ENCODE data around the gene B3GNT5. TPM values are rescaled to one million over a fixed set of nuclear protein-coding genes. Genes with fewer than 3 reads are reported as not detected.

The B3GNT5 gene, protein sequence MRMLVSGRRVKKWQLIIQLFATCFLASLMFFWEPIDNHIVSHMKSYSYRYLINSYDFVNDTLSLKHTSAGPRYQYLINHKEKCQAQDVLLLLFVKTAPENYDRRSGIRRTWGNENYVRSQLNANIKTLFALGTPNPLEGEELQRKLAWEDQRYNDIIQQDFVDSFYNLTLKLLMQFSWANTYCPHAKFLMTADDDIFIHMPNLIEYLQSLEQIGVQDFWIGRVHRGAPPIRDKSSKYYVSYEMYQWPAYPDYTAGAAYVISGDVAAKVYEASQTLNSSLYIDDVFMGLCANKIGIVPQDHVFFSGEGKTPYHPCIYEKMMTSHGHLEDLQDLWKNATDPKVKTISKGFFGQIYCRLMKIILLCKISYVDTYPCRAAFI
- total RNA-seq = 25.0 and 27.9 TPM in 2 replicates

DNA sequence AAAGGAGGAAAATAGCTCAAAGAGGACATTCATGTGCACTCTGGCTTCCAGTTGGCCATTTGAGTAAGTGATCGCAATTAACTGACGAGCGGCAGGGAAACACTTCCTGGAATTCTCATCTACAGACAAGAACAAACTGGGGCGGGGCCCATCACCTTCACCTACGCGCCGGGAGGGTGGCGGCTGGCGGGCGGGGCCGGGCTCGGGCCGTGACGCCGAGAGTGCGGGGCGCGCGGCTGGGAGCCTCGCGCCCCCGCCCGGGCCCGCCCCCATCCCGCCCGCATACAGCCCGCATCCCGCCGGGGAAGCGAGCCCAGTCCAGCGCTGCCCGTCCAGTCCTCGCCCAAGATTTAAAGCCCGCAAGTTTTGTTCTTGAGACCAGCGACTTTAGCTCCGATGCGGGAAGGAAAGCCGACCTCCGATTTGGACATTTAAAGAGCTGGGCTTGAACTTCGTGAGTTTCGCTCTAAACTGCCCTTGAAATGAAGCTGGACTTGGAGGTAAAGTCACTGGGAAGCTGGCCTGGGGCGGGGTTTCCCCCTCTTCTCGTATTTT lies at the start of gene B3GNT5:
Gene B3GNT5 (plus strand): TSS at position 281 of the 555 bp plus-strand sequence. CDS start 16,546 bp downstream, outside the sequence.
- H3K4me1 Mint-ChIP-seq = peaks cover 16% of the 10 kb centered on the region
- H3K27ac Mint-ChIP-seq = peak within 1 kb of the TSS; percentile 72
- peaks cover 2% of the 10 kb centered on the region for H3K36me3 Mint-ChIP-seq (ENCODE audit: low read depth)

DNA sequence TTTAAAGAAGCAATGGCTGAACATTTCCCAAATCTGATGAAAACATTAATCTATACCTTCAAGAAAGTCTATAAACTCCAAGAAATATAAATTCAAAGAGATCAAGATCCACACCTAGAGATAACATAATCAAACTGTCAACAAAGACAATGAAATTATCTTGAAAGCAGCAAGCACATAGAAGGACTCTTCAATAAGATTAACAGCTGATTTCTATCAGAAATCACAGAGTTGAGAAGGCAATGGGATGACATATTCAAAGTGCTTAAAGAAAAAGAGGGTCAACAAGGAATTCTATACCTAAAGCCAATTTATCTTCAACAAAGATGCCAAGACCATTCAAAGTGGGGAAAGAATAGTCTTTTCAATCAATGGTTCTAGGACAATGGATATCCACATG lies 49.4 kb upstream of the B3GNT5 start:
- intact Hi-C loops (cut with micrococcal nuclease) = no loop called here
- Mint-ChIP-seq H3K27me3 (no peaks in the 10 kb centered on the region), H3K4me1 (peaks cover 18% of the 10 kb centered on the region), H3K36me3 (ENCODE audit: low read depth) (peaks cover 26% of the 10 kb centered on the region), H3K9me3 (peaks cover 21% of the 10 kb centered on the region), H3K27ac (no peak overlapping the region), H3K4me3 (no peak overlapping the region)
- no peak for DNase-seq

More for the DNA sequence above, at the start of gene B3GNT5:
- Mint-ChIP-seq H3K27me3 (peaks cover 12% of the 10 kb centered on the region), H3K4me3 (peak within 1 kb of the TSS; percentile 84), H3K9me3 (no peaks in the 10 kb centered on the region)
- peak; percentile 81 for DNase-seq
- intact Hi-C loops (cut with micrococcal nuclease) = loop anchor here (1.0 to 5.0 kb wide), 5 partner anchors 29 to 130 kb away; no protein-coding TSS in a partner anchor

DNA sequence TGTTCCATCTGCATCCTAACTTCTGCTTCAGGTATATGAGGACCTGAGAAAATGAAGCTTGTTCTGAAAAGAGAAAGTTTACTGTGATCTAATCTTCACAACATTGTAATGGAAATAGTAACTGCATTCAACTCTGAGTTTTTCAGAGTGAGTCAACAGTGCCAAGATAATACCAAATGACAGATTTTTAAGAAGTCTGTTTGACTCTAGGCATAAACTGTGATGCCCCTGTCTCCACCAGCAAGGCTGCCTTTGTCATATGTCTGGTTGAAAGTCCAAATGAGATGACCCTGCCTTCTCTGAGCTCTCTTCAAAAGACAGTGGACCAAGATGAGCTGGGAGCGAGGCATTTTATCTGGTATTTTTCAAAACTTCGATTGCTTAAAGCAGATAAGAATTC lies 44.8 kb upstream of the B3GNT5 start:
- peaks cover 27% of the 10 kb centered on the region for H3K36me3 Mint-ChIP-seq (ENCODE audit: low read depth)
- intact Hi-C loops (cut with micrococcal nuclease) = no loop called here
- no peak for DNase-seq
- peak overlapping the region; percentile 74 for H3K27ac Mint-ChIP-seq
- H3K4me3 Mint-ChIP-seq = no peak overlapping the region
- peaks cover 31% of the 10 kb centered on the region for H3K9me3 Mint-ChIP-seq
- peaks cover 20% of the 10 kb centered on the region for H3K4me1 Mint-ChIP-seq
- no peaks in the 10 kb centered on the region for H3K27me3 Mint-ChIP-seq

DNA sequence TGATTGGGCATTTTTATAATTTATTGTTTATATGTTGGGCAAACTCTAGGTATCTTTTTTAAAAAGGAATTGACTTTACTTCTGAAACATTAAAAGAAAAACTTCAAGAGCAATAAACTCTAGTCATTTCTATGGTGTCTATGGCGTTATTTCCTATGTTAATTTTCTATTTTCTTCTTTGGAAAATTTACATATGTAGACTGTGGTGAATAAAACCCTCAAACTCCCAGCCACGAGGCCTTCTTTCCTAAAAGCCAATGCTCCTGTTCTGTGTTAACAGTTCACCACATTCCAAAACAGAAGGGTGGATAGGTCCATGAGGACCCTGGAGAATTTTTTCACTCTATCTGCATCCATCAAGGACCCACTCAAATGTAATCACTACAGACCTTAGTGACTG lies 44.3 kb upstream of the B3GNT5 start:
- no peaks in the 10 kb centered on the region for H3K27me3 Mint-ChIP-seq
- intact Hi-C loops (cut with micrococcal nuclease) = no loop called here
- H3K4me3 Mint-ChIP-seq = no peak overlapping the region
- H3K9me3 Mint-ChIP-seq = peaks cover 27% of the 10 kb centered on the region
- H3K4me1 Mint-ChIP-seq = peaks cover 20% of the 10 kb centered on the region
- no peak overlapping the region for H3K27ac Mint-ChIP-seq
- DNase-seq = no peak
- peaks cover 23% of the 10 kb centered on the region for H3K36me3 Mint-ChIP-seq (ENCODE audit: low read depth)

DNA sequence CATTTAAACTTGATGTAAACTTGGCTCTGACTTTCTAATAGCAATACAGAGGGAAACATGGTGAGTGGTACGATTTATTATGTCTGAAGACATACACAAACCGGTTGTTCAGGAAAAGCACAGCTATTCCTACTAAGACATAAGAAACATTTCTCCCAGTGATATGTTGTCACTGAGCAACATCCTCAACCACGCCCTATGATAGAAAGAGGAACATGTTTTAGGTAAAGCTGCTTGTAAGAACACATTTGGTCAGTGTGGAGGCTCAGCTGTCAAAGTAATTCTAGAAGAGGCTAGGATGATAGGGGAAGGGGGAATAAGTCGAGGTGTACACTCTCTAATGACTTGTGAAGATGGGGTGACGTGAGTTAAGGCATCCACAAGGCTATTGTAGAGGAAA lies 42.7 kb upstream of the B3GNT5 start:
- peak overlapping the region; percentile 50 for H3K27ac Mint-ChIP-seq
- H3K9me3 Mint-ChIP-seq = peaks cover 22% of the 10 kb centered on the region

DNA sequence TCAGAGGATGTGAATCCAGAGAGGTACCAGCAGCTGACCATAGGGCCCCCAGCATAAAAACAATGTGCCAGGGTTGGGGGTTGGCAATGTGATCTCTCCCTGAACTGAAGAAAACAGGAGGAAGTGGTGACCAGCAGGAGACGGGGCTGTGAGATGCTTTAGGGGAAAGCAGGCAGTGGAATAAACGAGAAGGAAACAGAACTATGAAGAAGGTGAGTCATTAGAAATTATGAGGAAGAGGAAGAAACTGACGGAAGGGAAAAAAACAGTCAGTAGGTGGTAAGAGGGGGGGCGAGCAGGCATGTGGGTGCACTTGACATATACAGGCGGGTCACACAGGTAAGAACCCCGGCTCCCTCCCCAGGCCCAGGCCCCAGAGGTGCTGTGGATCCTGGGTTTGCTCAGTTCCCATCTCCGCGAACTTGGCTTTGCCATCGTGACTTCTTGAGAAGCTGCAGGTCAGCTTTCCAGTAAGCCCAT lies 42.2 kb upstream of the B3GNT5 start:
- peaks cover 20% of the 10 kb centered on the region for H3K4me1 Mint-ChIP-seq
- H3K27me3 Mint-ChIP-seq = peaks cover 2% of the 10 kb centered on the region
- peak overlapping the region; percentile 50 for H3K27ac Mint-ChIP-seq
- intact Hi-C loops (cut with micrococcal nuclease) = loop anchor here (1.0 to 5.0 kb wide), 2 partner anchors 13 to 56 kb away; no protein-coding TSS in a partner anchor
- no peak for DNase-seq
- H3K36me3 Mint-ChIP-seq (ENCODE audit: low read depth) = peaks cover 19% of the 10 kb centered on the region
- H3K4me3 Mint-ChIP-seq = peak overlapping the region; percentile 4
- peaks cover 22% of the 10 kb centered on the region for H3K9me3 Mint-ChIP-seq

More for the DNA sequence above, 42.7 kb upstream of the B3GNT5 start:
- intact Hi-C loops (cut with micrococcal nuclease) = loop anchor here (5.0 kb wide), 1 partner anchor 57 kb away; no protein-coding TSS in a partner anchor
- Mint-ChIP-seq H3K4me1 (peaks cover 20% of the 10 kb centered on the region), H3K27me3 (peaks cover 2% of the 10 kb centered on the region), H3K36me3 (ENCODE audit: low read depth) (peaks cover 19% of the 10 kb centered on the region), H3K4me3 (no peak overlapping the region)
- no peak for DNase-seq

DNA sequence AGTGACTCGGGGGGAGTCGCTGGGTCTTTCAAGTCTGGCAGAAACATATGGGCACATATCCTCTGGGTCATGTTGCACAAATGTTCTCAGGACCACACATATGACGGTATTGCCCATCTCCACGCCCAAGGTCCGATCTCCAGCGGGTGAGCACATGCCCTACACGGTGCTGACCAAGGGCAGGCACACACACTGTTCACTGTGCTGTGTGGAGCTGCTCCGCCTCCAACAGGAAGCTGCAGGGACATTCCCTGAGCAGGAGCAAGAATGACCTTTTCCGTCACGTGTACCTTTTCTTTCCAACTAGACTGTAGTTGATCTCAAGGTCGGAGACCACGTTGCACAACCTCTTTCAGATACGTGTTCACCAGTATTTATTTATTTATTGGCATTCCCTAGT lies 41.7 kb upstream of the B3GNT5 start:
- Mint-ChIP-seq H3K27ac (peak overlapping the region; percentile 50), H3K36me3 (ENCODE audit: low read depth) (peaks cover 19% of the 10 kb centered on the region), H3K9me3 (peaks cover 22% of the 10 kb centered on the region), H3K27me3 (peaks cover 2% of the 10 kb centered on the region), H3K4me3 (no peak overlapping the region), H3K4me1 (peaks cover 20% of the 10 kb centered on the region)
- no peak for DNase-seq
- intact Hi-C loops (cut with micrococcal nuclease) = loop anchor here (1.0 to 5.0 kb wide), 2 partner anchors 13 to 56 kb away; no protein-coding TSS in a partner anchor

DNA sequence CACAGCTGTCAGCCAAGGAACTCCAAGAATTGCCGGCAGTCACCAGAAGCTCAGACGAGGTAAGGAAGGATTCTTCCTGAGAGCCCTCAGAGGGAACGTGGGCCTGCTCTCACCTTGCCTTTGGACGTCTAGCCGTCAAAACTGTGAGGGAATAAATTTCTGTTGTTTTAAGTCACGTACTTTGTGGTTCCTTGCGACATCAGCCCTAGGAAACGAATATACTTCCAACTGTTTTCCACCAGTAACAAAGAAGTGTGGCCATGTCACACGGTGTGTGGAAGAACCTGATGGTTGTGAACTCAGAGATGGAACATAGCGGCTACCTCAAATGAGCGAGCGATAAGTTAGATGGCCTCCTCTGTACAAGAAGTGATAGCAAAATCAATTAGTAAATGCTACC lies 41.0 kb upstream of the B3GNT5 start:
- Mint-ChIP-seq H3K9me3 (peaks cover 22% of the 10 kb centered on the region), H3K4me3 (no peak overlapping the region), H3K4me1 (peaks cover 20% of the 10 kb centered on the region), H3K36me3 (ENCODE audit: low read depth) (peaks cover 19% of the 10 kb centered on the region), H3K27me3 (peaks cover 2% of the 10 kb centered on the region), H3K27ac (no peak overlapping the region)
- intact Hi-C loops (cut with micrococcal nuclease) = loop anchor here (5.0 kb wide), 1 partner anchor 55 kb away; no protein-coding TSS in a partner anchor
- no peak for DNase-seq

DNA sequence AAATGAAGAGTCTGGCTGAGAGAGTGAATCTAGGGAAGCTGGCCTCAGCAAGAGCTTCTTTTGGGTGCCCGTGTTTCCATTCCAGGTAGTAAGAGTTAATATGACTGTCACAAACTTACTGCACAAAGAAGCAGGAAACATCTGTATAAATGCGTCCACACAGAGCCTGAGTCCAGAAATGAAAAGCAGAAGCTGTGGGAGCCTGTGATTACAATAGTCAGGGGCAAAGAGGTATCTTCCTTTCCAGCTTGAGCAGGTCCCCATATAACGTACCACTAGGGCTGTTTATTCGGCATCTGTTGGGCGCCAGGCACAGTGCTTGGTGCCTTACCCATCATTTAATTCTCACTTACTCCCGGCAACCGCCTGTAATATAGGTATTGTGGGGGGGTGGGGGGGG lies 40.5 kb upstream of the B3GNT5 start:
- Mint-ChIP-seq H3K27ac (no peak overlapping the region), H3K4me1 (peaks cover 21% of the 10 kb centered on the region), H3K4me3 (no peak overlapping the region), H3K27me3 (peaks cover 2% of the 10 kb centered on the region), H3K36me3 (ENCODE audit: low read depth) (peaks cover 19% of the 10 kb centered on the region), H3K9me3 (peaks cover 22% of the 10 kb centered on the region)
- DNase-seq = no peak
- intact Hi-C loops (cut with micrococcal nuclease) = loop anchor here (5.0 kb wide), 1 partner anchor 55 kb away; no protein-coding TSS in a partner anchor

DNA sequence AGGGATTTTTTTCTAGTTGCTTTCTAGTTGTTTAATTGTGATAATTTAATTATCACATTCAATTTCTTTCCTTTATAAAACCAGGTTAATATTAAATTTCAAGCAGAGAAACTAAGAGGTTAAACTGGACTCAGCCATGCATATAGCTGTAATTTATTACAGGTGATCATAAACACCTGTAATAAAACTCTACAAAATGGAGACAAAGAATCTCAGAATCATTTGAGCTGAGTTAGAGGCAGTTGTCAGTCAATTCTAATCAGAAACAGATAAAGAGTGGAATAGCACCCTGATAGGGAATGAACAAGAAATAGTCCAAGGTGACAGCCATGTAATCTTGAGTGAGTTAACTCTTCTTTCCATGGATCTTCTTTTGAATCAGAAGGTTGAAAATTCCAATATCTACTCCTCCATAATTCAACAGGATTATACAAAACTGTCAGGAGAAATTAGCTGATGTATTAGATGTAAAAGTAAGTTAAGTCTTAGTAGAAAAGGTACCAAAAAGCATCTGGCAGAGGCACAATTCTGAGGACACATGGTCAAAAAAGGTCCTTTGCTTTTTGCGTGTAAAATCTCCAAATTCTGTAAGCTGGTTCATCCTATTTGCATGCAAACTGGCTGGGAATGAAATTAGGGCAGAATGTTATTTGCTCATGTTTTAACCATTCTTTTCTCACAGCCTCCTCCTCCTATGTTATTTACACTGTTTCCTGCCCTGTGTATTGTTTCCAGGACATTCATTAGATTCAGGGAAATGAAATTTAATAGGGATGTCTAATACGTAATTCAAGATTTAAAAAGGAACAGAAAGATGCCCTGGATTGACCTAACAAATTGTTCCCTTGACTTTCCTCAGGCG lies 39.4 kb upstream of the B3GNT5 start:
- peaks cover 14% of the 10 kb centered on the region for H3K36me3 Mint-ChIP-seq (ENCODE audit: low read depth)
- no peak for DNase-seq
- no peak overlapping the region for H3K4me3 Mint-ChIP-seq
- peaks cover 15% of the 10 kb centered on the region for H3K4me1 Mint-ChIP-seq
- intact Hi-C loops (cut with micrococcal nuclease) = loop anchor here (5.0 kb wide), 1 partner anchor 54 kb away; no protein-coding TSS in a partner anchor
- H3K27me3 Mint-ChIP-seq = peaks cover 2% of the 10 kb centered on the region
- H3K27ac Mint-ChIP-seq = no peak overlapping the region
- H3K9me3 Mint-ChIP-seq = peaks cover 16% of the 10 kb centered on the region

DNA sequence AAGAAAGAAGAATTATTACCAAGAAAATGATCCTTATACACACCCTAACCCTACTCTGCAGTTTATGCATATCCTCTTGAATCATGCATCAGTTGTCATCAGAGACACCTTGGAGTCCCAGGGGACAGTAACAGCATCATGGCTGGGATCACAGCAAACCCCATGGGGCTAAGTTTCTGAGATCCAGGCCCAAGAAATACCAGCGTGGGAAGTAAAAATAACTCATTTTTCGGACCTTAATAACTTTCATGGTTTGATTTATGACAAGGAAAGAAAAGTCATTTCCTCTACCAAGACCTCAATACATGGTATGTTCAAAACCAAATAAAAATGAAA lies 38.8 kb upstream of the B3GNT5 start:
- H3K9me3 Mint-ChIP-seq = peaks cover 16% of the 10 kb centered on the region
- H3K27me3 Mint-ChIP-seq = peaks cover 2% of the 10 kb centered on the region
- no peak overlapping the region for H3K27ac Mint-ChIP-seq
- intact Hi-C loops (cut with micrococcal nuclease) = loop anchor here (5.0 kb wide), 1 partner anchor 53 kb away; no protein-coding TSS in a partner anchor
- H3K36me3 Mint-ChIP-seq (ENCODE audit: low read depth) = peaks cover 14% of the 10 kb centered on the region
- DNase-seq = no peak
- H3K4me3 Mint-ChIP-seq = no peak overlapping the region
- H3K4me1 Mint-ChIP-seq = peaks cover 18% of the 10 kb centered on the region

DNA sequence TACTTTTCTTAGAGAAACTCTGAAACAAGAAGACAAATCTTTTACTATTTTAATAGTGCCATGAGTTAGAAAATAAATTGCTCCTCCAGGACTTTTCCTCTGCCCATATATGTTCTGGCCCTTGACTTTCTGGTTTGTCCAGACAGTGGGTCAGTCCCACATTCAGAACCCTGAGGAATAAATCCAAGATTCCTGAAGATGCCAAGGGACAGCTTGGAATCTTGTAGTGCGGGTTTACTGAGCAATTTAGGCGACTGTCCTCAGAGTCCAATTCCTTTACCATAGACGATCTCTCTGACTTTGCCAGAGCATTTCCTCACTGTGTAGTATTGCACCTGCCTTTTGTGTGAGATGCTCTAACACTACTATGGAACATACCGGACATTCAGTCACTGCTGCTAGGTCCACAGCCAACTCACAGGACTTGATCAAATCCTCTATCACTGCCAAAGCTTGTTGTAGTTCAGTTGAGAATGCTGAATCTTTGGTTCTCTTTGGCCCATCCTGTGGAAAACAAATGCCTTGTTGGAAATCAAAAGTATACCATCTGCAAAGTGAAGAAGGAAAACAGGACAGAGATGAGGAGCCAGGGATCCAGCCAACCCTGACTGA lies 37.4 kb upstream of the B3GNT5 start:
- intact Hi-C loops (cut with micrococcal nuclease) = no loop called here
- DNase-seq = no peak
- peaks cover 2% of the 10 kb centered on the region for H3K27me3 Mint-ChIP-seq
- H3K36me3 Mint-ChIP-seq (ENCODE audit: low read depth) = peaks cover 5% of the 10 kb centered on the region
- H3K4me3 Mint-ChIP-seq = no peak overlapping the region
- H3K9me3 Mint-ChIP-seq = peaks cover 9% of the 10 kb centered on the region
- peaks cover 14% of the 10 kb centered on the region for H3K4me1 Mint-ChIP-seq
- no peak overlapping the region for H3K27ac Mint-ChIP-seq

Data from activated CD4-positive, alpha-beta T cell treated with anti-CD3 and anti-CD28 coated beads, Interleukin-2, amount 10 ng/mL, durations not matched to agents 24 days and 14 days (primary cell).